ENCODE results near the gene GAB2.

DNA sequence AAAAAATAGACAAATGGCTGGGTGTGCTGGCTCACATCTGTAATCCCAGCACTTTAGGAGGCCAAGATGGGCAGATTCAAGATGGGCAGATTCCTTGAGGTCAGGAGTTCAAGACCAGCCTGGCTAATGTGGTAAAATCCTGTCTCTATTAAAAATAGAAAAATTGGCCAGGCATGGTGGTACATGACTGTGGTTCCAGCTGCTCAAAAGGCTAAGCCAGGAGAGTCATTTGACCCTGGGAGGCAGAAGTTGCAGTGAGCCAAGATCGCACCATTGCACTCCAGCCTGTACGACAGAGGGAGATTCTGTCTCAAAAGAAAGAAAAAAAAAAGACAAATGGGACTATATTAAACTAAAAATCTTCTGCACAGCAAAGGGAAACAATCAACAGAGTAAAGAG lies 173.5 kb downstream of the GAB2 start:
- TF ChIP-seq POLR2A (IDR thresholded peaks at IDR 0.05) = no peak
- TF ChIP-seq, protein P1, sequence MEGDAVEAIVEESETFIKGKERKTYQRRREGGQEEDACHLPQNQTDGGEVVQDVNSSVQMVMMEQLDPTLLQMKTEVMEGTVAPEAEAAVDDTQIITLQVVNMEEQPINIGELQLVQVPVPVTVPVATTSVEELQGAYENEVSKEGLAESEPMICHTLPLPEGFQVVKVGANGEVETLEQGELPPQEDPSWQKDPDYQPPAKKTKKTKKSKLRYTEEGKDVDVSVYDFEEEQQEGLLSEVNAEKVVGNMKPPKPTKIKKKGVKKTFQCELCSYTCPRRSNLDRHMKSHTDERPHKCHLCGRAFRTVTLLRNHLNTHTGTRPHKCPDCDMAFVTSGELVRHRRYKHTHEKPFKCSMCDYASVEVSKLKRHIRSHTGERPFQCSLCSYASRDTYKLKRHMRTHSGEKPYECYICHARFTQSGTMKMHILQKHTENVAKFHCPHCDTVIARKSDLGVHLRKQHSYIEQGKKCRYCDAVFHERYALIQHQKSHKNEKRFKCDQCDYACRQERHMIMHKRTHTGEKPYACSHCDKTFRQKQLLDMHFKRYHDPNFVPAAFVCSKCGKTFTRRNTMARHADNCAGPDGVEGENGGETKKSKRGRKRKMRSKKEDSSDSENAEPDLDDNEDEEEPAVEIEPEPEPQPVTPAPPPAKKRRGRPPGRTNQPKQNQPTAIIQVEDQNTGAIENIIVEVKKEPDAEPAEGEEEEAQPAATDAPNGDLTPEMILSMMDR (IDR thresholded peaks at IDR 0.05) = no peak
